ENCODE data around the gene CTAG1B. TPM values are rescaled to one million over a fixed set of nuclear protein-coding genes. Genes with fewer than 3 reads are reported as not detected.

The CTAG1B gene
- polyA plus RNA-seq, 3 donors = not detected

DNA sequence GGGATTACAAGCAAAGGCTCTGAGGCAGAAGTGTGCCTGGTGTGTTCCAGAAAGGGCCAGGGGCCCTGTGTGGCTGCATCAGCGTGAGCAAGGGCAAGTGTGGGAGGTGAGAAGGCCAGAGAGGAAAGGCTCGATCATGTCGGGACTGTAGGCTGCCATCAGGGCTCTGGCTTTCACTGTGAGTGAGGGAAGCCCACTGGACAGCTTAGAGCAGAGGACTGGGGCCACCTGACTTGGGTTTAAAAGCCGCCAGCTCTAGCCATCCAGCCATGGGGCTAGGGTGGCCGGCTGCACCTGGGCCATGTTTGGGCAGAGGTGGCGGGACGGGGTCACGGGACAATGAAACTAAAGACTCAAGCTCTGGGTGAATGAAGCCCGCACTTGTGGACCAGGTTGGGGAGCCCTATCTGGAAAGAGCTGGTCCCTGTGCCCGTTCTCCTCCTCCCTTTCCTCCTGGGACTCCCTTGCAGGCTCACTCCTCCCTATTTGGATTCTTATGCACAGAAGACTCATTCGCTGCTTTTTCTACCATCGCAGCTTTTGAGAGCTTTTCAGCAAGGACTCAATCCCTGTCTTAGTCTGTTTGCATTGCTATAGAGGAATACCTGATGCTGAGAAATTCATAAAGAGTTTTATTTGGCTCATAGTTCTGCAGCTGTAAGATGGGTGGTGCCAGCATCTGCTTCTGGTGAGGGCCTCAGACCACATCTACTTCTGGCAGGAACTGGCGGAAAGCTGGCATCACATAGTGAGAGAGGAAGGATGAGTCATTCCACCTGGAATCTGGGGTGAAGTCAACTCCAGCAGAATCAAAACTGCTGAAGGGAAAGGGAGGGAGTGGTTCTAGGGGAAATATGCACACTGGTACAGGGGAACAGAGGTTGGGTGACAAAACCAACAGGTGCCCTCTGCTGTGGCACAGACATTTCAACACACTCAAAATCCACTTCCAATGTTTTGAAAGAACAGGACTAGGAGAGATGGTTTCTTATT, 15.3 kb downstream of the CTAG1B start:
- Histone ChIP-seq H3K9me3 (replicated peaks in 1 of 2; ENCODE audit: control insufficient read depth in 1 of 2, insufficient read depth in 1 of 2, low read length in 2 of 2) (no peaks in the 10 kb centered on the region), H3K9ac (ENCODE audit: insufficient read depth, low read length, poor library complexity, severe bottlenecking) (no peak overlapping the region), H3K27me3 (ENCODE audit: control insufficient read depth in 2 of 2, insufficient read depth in 2 of 2, low read length in 2 of 2) (no peaks in the 10 kb centered on the region), H3K27ac (ENCODE audit: low read depth in 1 of 2, low read length in 2 of 2) (no peak overlapping the region), H4K20me1 (ENCODE audit: insufficient read depth, low read length) (no peaks in the 10 kb centered on the region), H3K4me1 (ENCODE audit: control insufficient read depth in 1 of 2, insufficient read depth in 2 of 2, low read length in 2 of 2) (peaks cover 6 to 12% of the 10 kb centered on the region in 2 donors), H3K4me3 (replicated peaks in 1 of 3; ENCODE audit: low read depth in 2 of 3, low read length in 3 of 3) (no peak overlapping the region), H3K79me2 (ENCODE audit: insufficient read depth, low read length) (no peaks in the 10 kb centered on the region), H3K4me2 (replicated peaks; ENCODE audit: extremely low read depth, low read length, poor library complexity, severe bottlenecking) (no peak overlapping the region), H2AFZ (ENCODE audit: insufficient read depth, low read depth, low read length, poor library complexity, severe bottlenecking) (no peak overlapping the region), H3K36me3 (replicated peaks in 1 of 2; ENCODE audit: control insufficient read depth in 1 of 2, insufficient read depth in 2 of 2, low read length in 2 of 2) (no peaks in the 10 kb centered on the region)
- TF ChIP-seq, protein P1, sequence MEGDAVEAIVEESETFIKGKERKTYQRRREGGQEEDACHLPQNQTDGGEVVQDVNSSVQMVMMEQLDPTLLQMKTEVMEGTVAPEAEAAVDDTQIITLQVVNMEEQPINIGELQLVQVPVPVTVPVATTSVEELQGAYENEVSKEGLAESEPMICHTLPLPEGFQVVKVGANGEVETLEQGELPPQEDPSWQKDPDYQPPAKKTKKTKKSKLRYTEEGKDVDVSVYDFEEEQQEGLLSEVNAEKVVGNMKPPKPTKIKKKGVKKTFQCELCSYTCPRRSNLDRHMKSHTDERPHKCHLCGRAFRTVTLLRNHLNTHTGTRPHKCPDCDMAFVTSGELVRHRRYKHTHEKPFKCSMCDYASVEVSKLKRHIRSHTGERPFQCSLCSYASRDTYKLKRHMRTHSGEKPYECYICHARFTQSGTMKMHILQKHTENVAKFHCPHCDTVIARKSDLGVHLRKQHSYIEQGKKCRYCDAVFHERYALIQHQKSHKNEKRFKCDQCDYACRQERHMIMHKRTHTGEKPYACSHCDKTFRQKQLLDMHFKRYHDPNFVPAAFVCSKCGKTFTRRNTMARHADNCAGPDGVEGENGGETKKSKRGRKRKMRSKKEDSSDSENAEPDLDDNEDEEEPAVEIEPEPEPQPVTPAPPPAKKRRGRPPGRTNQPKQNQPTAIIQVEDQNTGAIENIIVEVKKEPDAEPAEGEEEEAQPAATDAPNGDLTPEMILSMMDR (IDR thresholded peaks at IDR 0.05) = no peak
- Mint-ChIP-seq H3K27me3 (ENCODE audit: low read depth in 3 of 3) (peaks cover 0 to 1% (median 1%) of the 10 kb centered on the region in 3 donors), H3K4me3 (no peak overlapping the region), H3K9me3 (peaks cover 0 to 6% (median 0%) of the 10 kb centered on the region in 7 donors), H3K4me1 (peaks cover 24% of the 10 kb centered on the region), H3K27ac (no peak overlapping the region), H3K36me3 (no peaks in the 10 kb centered on the region)
- 100% methylated on average over 1 of the region's 13 CpGs for WGBS (ENCODE audit: insufficient coverage)
- no peak for DNase-seq
- intact Hi-C loops (cut with micrococcal nuclease) = no loop called here

DNA sequence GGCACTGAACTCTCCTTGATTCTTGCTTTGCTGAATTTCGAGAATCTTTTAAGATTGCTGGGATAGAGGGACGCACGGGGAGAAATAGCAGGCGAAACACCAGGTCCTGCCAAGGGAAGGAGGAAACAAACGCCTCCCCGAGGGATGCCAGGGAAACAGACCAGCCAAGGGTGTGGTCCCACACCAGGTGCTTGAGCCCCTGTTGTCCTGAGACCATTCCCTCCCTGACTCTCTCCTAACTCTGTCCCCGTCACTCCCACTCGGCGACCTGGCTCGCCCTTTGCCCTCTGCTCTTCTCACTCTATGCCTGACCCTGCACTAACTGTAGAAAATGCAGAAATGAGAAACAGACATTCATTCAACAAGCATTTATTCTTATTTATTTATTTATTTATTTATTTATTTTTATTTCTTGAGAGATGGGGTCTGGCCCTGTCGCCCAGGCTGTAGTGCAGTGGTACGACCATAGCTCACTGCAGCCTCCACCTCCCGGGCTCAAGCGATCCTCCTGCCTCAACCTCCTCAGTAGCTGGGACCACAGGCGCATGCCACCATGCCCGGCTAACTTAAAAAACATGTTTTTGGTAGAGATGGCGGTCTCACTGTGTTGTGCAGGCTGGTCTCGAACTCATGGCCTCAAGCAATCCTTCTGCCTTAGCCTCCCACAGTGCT, 16.2 kb downstream of the CTAG1B start:
- H3K4me3 Mint-ChIP-seq = no peak overlapping the region
- H3K27me3 ChIP-seq (ENCODE audit: control insufficient read depth in 2 of 2, insufficient read depth in 2 of 2, low read length in 2 of 2) = no peaks in the 10 kb centered on the region
- no CpG with 5 or more reads among the region's 18 CpGs for WGBS (ENCODE audit: insufficient coverage)

More for the DNA sequence above, 16.2 kb downstream of the CTAG1B start:
- TF ChIP-seq, protein P1 (IDR thresholded peaks at IDR 0.05) = no peak
- peaks cover 6 to 12% of the 10 kb centered on the region in 2 donors for H3K4me1 ChIP-seq (ENCODE audit: control insufficient read depth in 1 of 2, insufficient read depth in 2 of 2, low read length in 2 of 2)
- H3K36me3 ChIP-seq (replicated peaks in 1 of 2; ENCODE audit: control insufficient read depth in 1 of 2, insufficient read depth in 2 of 2, low read length in 2 of 2) = no peaks in the 10 kb centered on the region
- H3K4me3 ChIP-seq (replicated peaks in 1 of 3; ENCODE audit: low read depth in 2 of 3, low read length in 3 of 3) = no peak overlapping the region
- H3K27ac Mint-ChIP-seq = no peak overlapping the region
- H3K4me1 Mint-ChIP-seq = peaks cover 24% of the 10 kb centered on the region
- peaks cover 0 to 8% (median 0%) of the 10 kb centered on the region in 7 donors for H3K9me3 Mint-ChIP-seq
- H3K79me2 ChIP-seq (ENCODE audit: insufficient read depth, low read length) = no peaks in the 10 kb centered on the region
- intact Hi-C loops (cut with micrococcal nuclease) = no loop called here
- H2AFZ ChIP-seq (ENCODE audit: insufficient read depth, low read depth, low read length, poor library complexity, severe bottlenecking) = no peak overlapping the region
- H3K27me3 Mint-ChIP-seq (ENCODE audit: low read depth in 3 of 3) = peaks cover 0 to 1% (median 1%) of the 10 kb centered on the region in 3 donors
- no peak overlapping the region for H3K9ac ChIP-seq (ENCODE audit: insufficient read depth, low read length, poor library complexity, severe bottlenecking)
- H3K36me3 Mint-ChIP-seq = no peaks in the 10 kb centered on the region
- no peak overlapping the region for H3K27ac ChIP-seq (ENCODE audit: low read depth in 1 of 2, low read length in 2 of 2)
- H3K4me2 ChIP-seq (replicated peaks; ENCODE audit: extremely low read depth, low read length, poor library complexity, severe bottlenecking) = no peak overlapping the region
- H3K9me3 ChIP-seq (replicated peaks in 1 of 2; ENCODE audit: control insufficient read depth in 1 of 2, insufficient read depth in 1 of 2, low read length in 2 of 2) = no peaks in the 10 kb centered on the region
- no peak for DNase-seq
- H4K20me1 ChIP-seq (ENCODE audit: insufficient read depth, low read length) = no peaks in the 10 kb centered on the region
